Hepatocyte (in vitro differentiated cells): ENCODE measurements around the gene ZNF541. TPM values are rescaled to one million over a fixed set of nuclear protein-coding genes. Genes with fewer than 3 reads are reported as not detected.

ENCODE experiments used
- DNase-seq: peaks from one replicate; pipeline ENCODE4 v3.0.0-alpha.2; 2016; ENCODE audit warnings: low spot score
- H2AFZ ChIP-seq: fragments of 200-600 bp; sonication (generic); 2 replicates; pipeline ENCODE4 v1.6.0; 2016; ENCODE audit warnings: antibody characterized with exemption, mild to moderate bottlenecking
- H3K27ac ChIP-seq: fragments of 200-600 bp; sonication (generic); 2 replicates; pipeline ENCODE4 v1.5.1; 2016; ENCODE audit warnings: mild to moderate bottlenecking
- H3K27me3 ChIP-seq: fragments of 200-600 bp; sonication (generic); 2 replicates; pipeline ENCODE4 v1.6.1; 2016
- H3K36me3 ChIP-seq: fragments of 200-600 bp; sonication (generic); replicated peaks from 2 replicates; pipeline ENCODE4 v1.5.1; 2016; ENCODE audit warnings: low read depth; ENCODE audit not compliant: insufficient read depth
- H3K4me1 ChIP-seq: fragments of 200-600 bp; sonication (generic); 2 replicates; pipeline ENCODE4 v1.5.1; 2016; ENCODE audit warnings: mild to moderate bottlenecking, moderate library complexity; ENCODE audit not compliant: insufficient read depth
- H3K4me2 ChIP-seq: fragments of 200-600 bp; sonication (generic); 2 replicates; pipeline ENCODE4 v1.6.0; 2016
- H3K4me3 ChIP-seq: fragments of 200-600 bp; sonication (generic); 2 replicates; pipeline ENCODE4 v1.5.1; 2016; ENCODE audit warnings: mild to moderate bottlenecking
- H3K79me2 ChIP-seq: fragments of 200-600 bp; sonication (generic); 2 replicates; pipeline ENCODE4 v1.6.0; 2017; ENCODE audit warnings: mild to moderate bottlenecking
- H3K9me2 ChIP-seq: fragments of 200-600 bp; sonication (generic); replicated peaks from 2 replicates; pipeline ENCODE4 v1.6.0; 2017; ENCODE audit warnings: mild to moderate bottlenecking; ENCODE audit not compliant: insufficient read depth
- H3K9me3 ChIP-seq: fragments of 200-600 bp; sonication (generic); 2 replicates; pipeline ENCODE4 v1.5.1; 2016; ENCODE audit warnings: low read depth, mild to moderate bottlenecking
- H4K20me1 ChIP-seq: fragments of 200-600 bp; sonication (generic); 2 replicates; pipeline ENCODE4 v1.6.0; 2016; ENCODE audit warnings: mild to moderate bottlenecking; ENCODE audit not compliant: insufficient read depth, poor library complexity, severe bottlenecking
- EZH2 ChIP-seq: fragments of 200-600 bp; sonication (generic); IDR thresholded peaks from 2 replicates; pipeline ENCODE4 v1.6.1; 2016; ENCODE audit warnings: antibody characterized with exemption, mild to moderate bottlenecking, borderline replicate concordance
- EZH2phosphoT487 ChIP-seq: fragments of 200-600 bp; sonication (generic); IDR thresholded peaks from one replicate; pipeline ENCODE4 v1.6.1; 2018; ENCODE audit warnings: antibody characterized with exemption, mild to moderate bottlenecking, low read depth, moderate library complexity; ENCODE audit not compliant: unreplicated experiment, severe bottlenecking
- WGBS: methylation state at CpG from one replicate; pipeline ENCODE4 v1.1.6; 2016; ENCODE audit warnings: low lambda C conversion rate; ENCODE audit errors: missing lambda C conversion rate; 5-methylcytosine and 5-hydroxymethylcytosine counted together
- polyA plus RNA-seq: library from polyadenylated mRNA; unstranded; fragments of >200 nt; fragmentation: Nextera tagmentation; extraction: Ambion mirVana; gene quantifications from 2 replicates; pipeline ENCODE4 v1.2.1, GENCODE V29; 2016
- total RNA-seq: library from RNA; depleted of rRNA; stranded (reverse); fragments of >200 nt; gene quantifications from 2 replicates; pipeline ENCODE4 v1.2.3, GENCODE V29; 2014
- TF ChIP-seq, protein P1 (sequence below): fragments of 200-600 bp; sonication (generic); IDR thresholded peaks from 2 replicates; pipeline ENCODE4 v1.5.1; 2016; ENCODE audit warnings: antibody characterized with exemption, mild to moderate bottlenecking; ENCODE audit not compliant: poor library complexity

Gene ZNF541
- total and polyA plus RNA-seq, 2 experiments from 2014 or later: 0.05 to 0.43 TPM

- no peak overlapping the region for H3K4me2 ChIP-seq
- H3K9me2 ChIP-seq: no peaks in the 10 kb centered on the region
- H3K9me3 ChIP-seq: no peaks in the 10 kb centered on the region
- no peak for DNase-seq
- H2AFZ ChIP-seq: no peak overlapping the region
- TF ChIP-seq, protein P1, sequence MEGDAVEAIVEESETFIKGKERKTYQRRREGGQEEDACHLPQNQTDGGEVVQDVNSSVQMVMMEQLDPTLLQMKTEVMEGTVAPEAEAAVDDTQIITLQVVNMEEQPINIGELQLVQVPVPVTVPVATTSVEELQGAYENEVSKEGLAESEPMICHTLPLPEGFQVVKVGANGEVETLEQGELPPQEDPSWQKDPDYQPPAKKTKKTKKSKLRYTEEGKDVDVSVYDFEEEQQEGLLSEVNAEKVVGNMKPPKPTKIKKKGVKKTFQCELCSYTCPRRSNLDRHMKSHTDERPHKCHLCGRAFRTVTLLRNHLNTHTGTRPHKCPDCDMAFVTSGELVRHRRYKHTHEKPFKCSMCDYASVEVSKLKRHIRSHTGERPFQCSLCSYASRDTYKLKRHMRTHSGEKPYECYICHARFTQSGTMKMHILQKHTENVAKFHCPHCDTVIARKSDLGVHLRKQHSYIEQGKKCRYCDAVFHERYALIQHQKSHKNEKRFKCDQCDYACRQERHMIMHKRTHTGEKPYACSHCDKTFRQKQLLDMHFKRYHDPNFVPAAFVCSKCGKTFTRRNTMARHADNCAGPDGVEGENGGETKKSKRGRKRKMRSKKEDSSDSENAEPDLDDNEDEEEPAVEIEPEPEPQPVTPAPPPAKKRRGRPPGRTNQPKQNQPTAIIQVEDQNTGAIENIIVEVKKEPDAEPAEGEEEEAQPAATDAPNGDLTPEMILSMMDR: no peak
- TF ChIP-seq EZH2: no peak
- no peak for TF ChIP-seq EZH2phosphoT487
- H3K27ac ChIP-seq: no peak overlapping the region
- H3K36me3 ChIP-seq: no peaks in the 10 kb centered on the region
- H3K4me3 ChIP-seq: no peak overlapping the region
- no peaks in the 10 kb centered on the region for H4K20me1 ChIP-seq
- H3K79me2 ChIP-seq: no peaks in the 10 kb centered on the region
- no peaks in the 10 kb centered on the region for H3K27me3 ChIP-seq
- no peaks in the 10 kb centered on the region for H3K4me1 ChIP-seq
- 63% methylated on average over 5 of the region's 6 CpGs for WGBS
These were observed 8.8 kb upstream of the ZNF541 start for GRCh38 chr19:47581605-47582319.

- TF ChIP-seq EZH2: no peak
- TF ChIP-seq, protein P1: no peak
- no peak for TF ChIP-seq EZH2phosphoT487
- H3K27me3 ChIP-seq: no peaks in the 10 kb centered on the region
- no peaks in the 10 kb centered on the region for H3K9me2 ChIP-seq
- H2AFZ ChIP-seq: no peak overlapping the region
- H4K20me1 ChIP-seq: no peaks in the 10 kb centered on the region
- no peaks in the 10 kb centered on the region for H3K9me3 ChIP-seq
- H3K79me2 ChIP-seq: no peaks in the 10 kb centered on the region
- no peaks in the 10 kb centered on the region for H3K4me1 ChIP-seq
- DNase-seq: no peak
- H3K36me3 ChIP-seq: no peaks in the 10 kb centered on the region
- H3K27ac ChIP-seq: no peak overlapping the region
- WGBS: 81% methylated on average over 3 of the region's 3 CpGs
- no peak overlapping the region for H3K4me3 ChIP-seq
- H3K4me2 ChIP-seq: no peak overlapping the region
These were observed 7.4 kb upstream of the ZNF541 start for GRCh38 chr19:47580397-47580796.

DNA sequence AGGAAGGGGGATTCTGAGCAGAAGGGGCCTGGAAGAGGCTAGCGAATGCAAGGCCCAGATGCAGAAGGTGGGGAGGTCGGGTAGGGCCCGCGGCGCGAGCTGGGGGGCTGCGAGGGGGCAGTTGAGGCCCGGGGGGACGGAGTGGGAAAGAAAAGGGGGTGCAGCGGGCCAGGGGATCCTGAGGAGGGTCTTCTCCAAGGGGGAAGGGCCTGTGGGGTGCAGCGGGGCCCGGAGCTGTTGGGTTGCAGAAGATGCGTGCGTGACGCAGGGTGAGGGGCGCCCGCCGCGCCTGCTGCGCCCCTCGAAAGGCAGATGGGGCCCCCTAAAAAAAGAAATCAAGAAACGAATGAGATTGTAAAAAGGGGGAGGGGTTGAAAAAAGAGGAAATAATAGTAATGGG lies 313 bp downstream of the ZNF541 start:
- no peak overlapping the region for H3K4me2 ChIP-seq
- no peaks in the 10 kb centered on the region for H3K36me3 ChIP-seq
- no peak overlapping the region for H3K4me3 ChIP-seq
- no peak for DNase-seq
- H3K27me3 ChIP-seq: no peaks in the 10 kb centered on the region
- no peaks in the 10 kb centered on the region for H3K9me3 ChIP-seq
- H2AFZ ChIP-seq: no peak overlapping the region
- H3K9me2 ChIP-seq: no peaks in the 10 kb centered on the region
- H3K27ac ChIP-seq: no peak overlapping the region
- H4K20me1 ChIP-seq: no peaks in the 10 kb centered on the region
- no peaks in the 10 kb centered on the region for H3K79me2 ChIP-seq
- TF ChIP-seq, protein P1: no peak
- no peak for TF ChIP-seq EZH2phosphoT487
- TF ChIP-seq EZH2: no peak
- 97% methylated on average over 10 of the region's 22 CpGs for WGBS
- no peaks in the 10 kb centered on the region for H3K4me1 ChIP-seq
